GM23248 (cell line): ENCODE data around the gene IARS1. TPM values are rescaled to one million over a fixed set of nuclear protein-coding genes. Genes with fewer than 3 reads are reported as not detected.

ENCODE experiments used
- DNase-seq: peaks from one replicate; pipeline ENCODE4 v3.0.0-alpha.2; 2015
- H2AFZ ChIP-seq: fragments of 200-600 bp; sonication (generic); 2 replicates; pipeline ENCODE4 v1.6.1; 2016; ENCODE audit warnings: antibody characterized with exemption
- H3F3A ChIP-seq: fragments of 200-600 bp; sonication (generic); 2 replicates; pipeline ENCODE4 v1.6.1; 2016; ENCODE audit warnings: mild to moderate bottlenecking, antibody characterized with exemption, mixed run types; ENCODE audit not compliant: insufficient read depth
- H3K27ac ChIP-seq: fragments of 200-600 bp; sonication (generic); 2 replicates; pipeline ENCODE4 v1.5.1; 2016; ENCODE audit warnings: mild to moderate bottlenecking
- H3K27me3 ChIP-seq: fragments of 200-600 bp; sonication (generic); replicated peaks from 2 replicates; pipeline ENCODE4 v1.6.1; 2016; ENCODE audit warnings: mild to moderate bottlenecking; ENCODE audit not compliant: insufficient read depth
- H3K36me3 ChIP-seq: fragments of 200-600 bp; sonication (generic); 2 replicates; pipeline ENCODE4 v1.6.1; 2016; ENCODE audit warnings: low read depth, mild to moderate bottlenecking
- H3K4me1 ChIP-seq: fragments of 200-600 bp; sonication (generic); 2 replicates; pipeline ENCODE4 v1.6.1; 2016; ENCODE audit warnings: mild to moderate bottlenecking; ENCODE audit not compliant: insufficient read depth
- H3K4me2 ChIP-seq: fragments of 200-600 bp; sonication (generic); one replicate; pipeline ENCODE4 v1.6.1; 2016; ENCODE audit warnings: mild to moderate bottlenecking; ENCODE audit not compliant: unreplicated experiment
- H3K4me3 ChIP-seq: fragments of 200-600 bp; sonication (generic); 2 replicates; pipeline ENCODE4 v1.5.1; 2016; ENCODE audit warnings: mild to moderate bottlenecking
- H3K79me2 ChIP-seq: fragments of 200-600 bp; sonication (generic); 2 replicates; pipeline ENCODE4 v1.6.1; 2016; ENCODE audit warnings: mild to moderate bottlenecking; ENCODE audit not compliant: insufficient read depth
- H3K9ac ChIP-seq: fragments of 200-600 bp; sonication (generic); 2 replicates; pipeline ENCODE4 v1.6.1; 2016; ENCODE audit warnings: mild to moderate bottlenecking
- H3K9me2 ChIP-seq: fragments of 200-600 bp; sonication (generic); 2 replicates; pipeline ENCODE4 v1.6.1; 2016; ENCODE audit warnings: mixed run types, mild to moderate bottlenecking, moderate library complexity; ENCODE audit not compliant: insufficient read depth
- H3K9me3 ChIP-seq: fragments of 200-600 bp; sonication (generic); one replicate; pipeline ENCODE4 v1.6.1; 2017; ENCODE audit warnings: low read depth
- H4K20me1 ChIP-seq: fragments of 200-600 bp; sonication (generic); 2 replicates; pipeline ENCODE4 v1.6.0; 2016; ENCODE audit not compliant: insufficient read depth
- EZH2 ChIP-seq: fragments of 200-600 bp; sonication (generic); IDR thresholded peaks from 2 replicates; pipeline ENCODE4 v1.6.1; 2018; ENCODE audit warnings: antibody characterized with exemption, mild to moderate bottlenecking; ENCODE audit not compliant: insufficient read depth, poor library complexity, severe bottlenecking
- EZH2phosphoT487 ChIP-seq: fragments of 200-600 bp; sonication (generic); IDR thresholded peaks from 2 replicates; pipeline ENCODE4 v1.6.1; 2018; ENCODE audit warnings: antibody characterized with exemption, moderate library complexity, mild to moderate bottlenecking, low read depth; ENCODE audit not compliant: insufficient read depth
- WGBS, 2 experiments: methylation state at CpG; one replicate each; pipeline ENCODE4 v1.1.6; 2015 to 2017; ENCODE audit warnings: low lambda C conversion rate in 2 of 2, low coverage in 1 of 2; ENCODE audit errors: missing lambda C conversion rate in 2 of 2; 5-methylcytosine and 5-hydroxymethylcytosine counted together
- in situ Hi-C: fragments of 300-500 bp; cut with MboI; formaldehyde crosslinking; loops from 2 replicates; pipeline ENCODE4 v1.15.0; 2020
- polyA plus RNA-seq: library from polyadenylated mRNA; unstranded; fragments of >200 nt; fragmentation: Nextera tagmentation; extraction: Ambion mirVana; gene quantifications from 2 replicates; pipeline ENCODE4 v1.2.1, GENCODE V29; 2016
- total RNA-seq: library from RNA; depleted of rRNA; stranded (reverse); fragments of >200 nt; shearing (Covaris generic); gene quantifications from 2 replicates; pipeline ENCODE4 v1.2.3, GENCODE V29; 2014

IARS1 gene
- total and polyA plus RNA-seq, 2 experiments from 2014 or later = 223 to 343 TPM

- Histone ChIP-seq H3K79me2 (peaks cover 6% of the 10 kb centered on the region; the same call in 1 of the 2 replicates), H3K36me3 (peaks cover 95% of the 10 kb centered on the region), H3K9me2 (no peaks in the 10 kb centered on the region), H4K20me1 (no peaks in the 10 kb centered on the region), H3F3A (peaks cover 40% of the 10 kb centered on the region), H3K4me3 (no peak overlapping the region), H3K9ac (no peak overlapping the region), H3K9me3 (no peaks in the 10 kb centered on the region), H3K27ac (no peak overlapping the region), H2AFZ (no peak overlapping the region), H3K4me2 (no peak overlapping the region), H3K4me1 (no peaks in the 10 kb centered on the region), H3K27me3 (no peaks in the 10 kb centered on the region)
- in situ Hi-C loops = no loop called here
- TF ChIP-seq EZH2 = no peak
- TF ChIP-seq EZH2phosphoT487 = no peak
- 85 to 89% methylated on average over 19 of the region's 19 CpGs for WGBS, 2 experiments
- DNase-seq = no peak
These were observed 38.8 kb downstream of the IARS1 start for GRCh38 chr9:92254381-92255337.

- H3K9me2 ChIP-seq = no peaks in the 10 kb centered on the region
- H3F3A ChIP-seq = peaks cover 50% of the 10 kb centered on the region
- H3K36me3 ChIP-seq = peaks cover 95% of the 10 kb centered on the region
- no peaks in the 10 kb centered on the region for H3K27me3 ChIP-seq
- no peaks in the 10 kb centered on the region for H3K4me1 ChIP-seq
- 78 to 79% methylated on average over 4 of the region's 4 CpGs for WGBS, 2 experiments
- H3K9ac ChIP-seq = no peak overlapping the region
- H3K9me3 ChIP-seq = no peaks in the 10 kb centered on the region
- no peaks in the 10 kb centered on the region for H4K20me1 ChIP-seq
- H2AFZ ChIP-seq = no peak overlapping the region
- no peak overlapping the region for H3K4me3 ChIP-seq
- TF ChIP-seq EZH2 (no peak), EZH2phosphoT487 (no peak)
- H3K4me2 ChIP-seq = no peak overlapping the region
- H3K79me2 ChIP-seq = no peaks in the 10 kb centered on the region
- no peak overlapping the region for H3K27ac ChIP-seq
- DNase-seq = no peak
- in situ Hi-C loops = no loop called here
These were observed 39.8 kb downstream of the IARS1 start for GRCh38 chr9:92253656-92254055.

GRCh38 chr9:92247981-92248380 lies 45.5 kb downstream of the IARS1 start:
- no peak overlapping the region for H3K4me3 ChIP-seq
- WGBS, 2 experiments = 98 to 99% methylated on average over 3 of the region's 3 CpGs
- TF ChIP-seq EZH2phosphoT487 (no peak), EZH2 (no peak)
- no peak overlapping the region for H3K4me2 ChIP-seq
- H4K20me1 ChIP-seq = no peaks in the 10 kb centered on the region
- in situ Hi-C loops = no loop called here
- peaks cover 81% of the 10 kb centered on the region for H3K36me3 ChIP-seq
- no peak overlapping the region for H2AFZ ChIP-seq
- H3F3A ChIP-seq = peaks cover 83% of the 10 kb centered on the region
- no peaks in the 10 kb centered on the region for H3K27me3 ChIP-seq
- H3K9me3 ChIP-seq = no peaks in the 10 kb centered on the region
- peaks cover 31% of the 10 kb centered on the region for H3K4me1 ChIP-seq
- no peak overlapping the region for H3K27ac ChIP-seq
- H3K9me2 ChIP-seq = no peaks in the 10 kb centered on the region
- no peak for DNase-seq
- H3K9ac ChIP-seq = no peak overlapping the region
- no peaks in the 10 kb centered on the region for H3K79me2 ChIP-seq

GRCh38 chr9:92247296-92247695 lies 46.2 kb downstream of the IARS1 start:
- H3K36me3 ChIP-seq = peaks cover 79% of the 10 kb centered on the region
- in situ Hi-C loops = no loop called here

More at GRCh38 chr9:92247296-92247695, 46.2 kb downstream of the IARS1 start:
- Histone ChIP-seq H2AFZ (no peak overlapping the region), H3K27ac (no peak overlapping the region), H3K9me2 (no peaks in the 10 kb centered on the region), H3K27me3 (no peaks in the 10 kb centered on the region), H3K4me2 (no peak overlapping the region), H3K9ac (no peak overlapping the region), H3F3A (peaks cover 88% of the 10 kb centered on the region), H3K4me3 (no peak overlapping the region), H3K4me1 (peaks cover 38% of the 10 kb centered on the region), H3K79me2 (no peaks in the 10 kb centered on the region), H4K20me1 (no peaks in the 10 kb centered on the region), H3K9me3 (no peaks in the 10 kb centered on the region)
- 96 to 100% methylated on average over 4 of the region's 4 CpGs for WGBS, 2 experiments
- TF ChIP-seq EZH2 (no peak), EZH2phosphoT487 (no peak)
- DNase-seq = no peak
